Measurements from ENCODE around the gene FASN.
"Not testable (repeated sequence)": the region's sequence is repeated elsewhere in the genome, so short reads cannot be mapped to it uniquely, and the experiment has no call there.

Gene FASN

DNA sequence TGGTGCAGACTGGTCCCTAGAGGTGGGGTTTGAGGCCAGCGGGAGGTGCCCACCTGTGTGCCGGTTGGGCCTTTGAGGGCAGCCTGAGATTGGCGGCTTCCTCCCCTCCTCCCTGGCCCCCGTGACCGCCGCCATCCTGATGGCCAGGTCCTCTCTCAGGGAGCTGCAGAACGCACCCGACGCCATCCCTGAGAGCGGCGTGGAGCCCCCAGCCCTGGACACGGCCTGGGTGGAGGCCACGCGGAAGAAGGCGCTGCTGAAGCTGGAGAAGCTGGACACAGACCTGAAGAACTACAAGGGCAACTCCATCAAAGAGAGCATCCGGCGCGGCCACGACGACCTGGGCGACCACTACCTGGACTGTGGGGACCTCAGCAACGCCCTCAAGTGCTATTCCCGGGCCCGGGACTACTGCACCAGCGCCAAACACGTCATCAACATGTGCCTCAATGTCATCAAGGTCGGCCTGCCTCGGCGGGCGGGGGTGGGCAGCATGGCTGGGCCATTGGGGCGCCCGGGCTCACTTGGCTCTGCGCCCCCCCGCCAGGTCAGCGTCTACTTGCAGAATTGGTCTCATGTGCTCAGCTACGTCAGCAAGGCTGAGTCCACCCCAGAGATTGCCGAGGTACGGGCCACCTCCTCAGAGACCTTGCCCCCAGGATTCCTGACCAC lies 43.5 kb downstream of the FASN start:
- no peak for DNase-seq

DNA sequence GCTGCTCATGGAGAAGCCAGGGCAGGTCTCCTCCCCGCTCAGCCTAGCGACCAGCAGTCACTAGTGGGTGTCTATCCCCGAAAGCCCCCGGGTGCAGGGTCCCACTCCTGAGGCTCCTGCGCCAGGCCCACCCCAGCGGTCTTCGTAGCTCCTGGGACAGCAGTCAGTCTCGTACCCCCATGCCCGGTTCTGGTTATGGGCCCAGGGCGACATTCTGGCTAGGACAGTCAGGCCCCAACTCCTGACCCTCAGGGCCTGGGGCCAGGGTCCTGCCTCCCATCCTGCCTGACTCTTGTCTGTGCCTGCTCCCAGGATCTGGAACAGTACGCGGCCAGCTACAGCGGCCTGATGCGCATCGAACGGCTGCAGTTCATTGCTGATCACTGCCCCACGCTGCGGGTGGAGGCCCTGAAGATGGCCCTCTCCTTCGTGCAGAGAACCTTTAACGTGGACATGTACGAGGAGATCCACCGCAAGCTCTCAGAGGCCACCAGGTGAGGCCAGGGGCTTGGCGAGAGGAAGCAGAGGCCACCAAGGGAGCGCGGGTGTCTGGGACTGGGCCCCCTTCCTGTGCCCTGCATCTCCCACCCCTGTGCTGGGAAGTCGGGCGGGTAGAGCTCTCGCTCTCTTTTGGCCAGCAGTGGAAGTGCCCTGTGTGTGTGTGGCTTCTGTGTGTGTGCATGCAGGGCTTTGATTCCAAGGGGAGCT lies 44.3 kb downstream of the FASN start:
- DNase-seq = no peak

DNA sequence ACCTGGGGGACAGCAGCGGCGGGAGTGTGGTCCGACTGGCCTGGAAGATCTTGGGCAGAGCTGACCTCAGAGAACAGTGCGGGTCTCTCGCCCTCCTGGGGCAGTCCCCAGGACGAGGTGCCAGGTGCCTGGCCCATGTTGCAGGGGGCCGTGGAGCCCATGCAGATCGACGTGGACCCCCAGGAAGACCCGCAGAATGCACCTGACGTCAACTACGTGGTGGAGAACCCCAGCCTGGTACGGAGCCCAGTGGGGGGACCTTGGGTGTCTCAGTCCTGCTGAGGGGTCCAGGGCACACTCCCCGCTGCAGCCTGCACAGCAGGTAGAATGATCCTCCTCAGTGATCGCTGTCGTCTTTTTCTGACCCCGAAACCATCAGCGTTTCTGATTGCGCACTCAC lies 44.9 kb downstream of the FASN start:
- DNase-seq = no peak

DNA sequence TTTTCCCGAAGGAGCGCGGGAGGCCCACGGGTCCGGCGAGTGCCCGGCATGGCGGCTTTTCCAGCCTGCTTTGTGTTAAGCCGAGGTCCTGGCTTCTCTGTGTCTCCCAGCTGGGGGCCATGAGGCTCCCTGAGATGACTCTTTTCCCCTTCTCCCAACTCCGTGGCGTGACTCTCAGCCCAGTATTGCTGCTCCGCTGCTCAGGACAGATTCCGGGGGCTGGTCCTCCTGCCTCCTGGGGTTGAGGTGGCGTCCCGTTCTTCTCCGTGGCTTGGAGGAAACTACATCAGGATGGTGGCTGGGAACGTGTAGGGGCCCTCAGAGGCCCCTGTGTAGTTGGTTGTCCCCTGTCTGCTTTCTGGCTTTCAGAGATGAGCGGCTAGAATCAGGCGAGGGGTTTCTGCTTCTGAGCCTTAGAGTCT lies 45.4 kb downstream of the FASN start:
- no peak for DNase-seq

DNA sequence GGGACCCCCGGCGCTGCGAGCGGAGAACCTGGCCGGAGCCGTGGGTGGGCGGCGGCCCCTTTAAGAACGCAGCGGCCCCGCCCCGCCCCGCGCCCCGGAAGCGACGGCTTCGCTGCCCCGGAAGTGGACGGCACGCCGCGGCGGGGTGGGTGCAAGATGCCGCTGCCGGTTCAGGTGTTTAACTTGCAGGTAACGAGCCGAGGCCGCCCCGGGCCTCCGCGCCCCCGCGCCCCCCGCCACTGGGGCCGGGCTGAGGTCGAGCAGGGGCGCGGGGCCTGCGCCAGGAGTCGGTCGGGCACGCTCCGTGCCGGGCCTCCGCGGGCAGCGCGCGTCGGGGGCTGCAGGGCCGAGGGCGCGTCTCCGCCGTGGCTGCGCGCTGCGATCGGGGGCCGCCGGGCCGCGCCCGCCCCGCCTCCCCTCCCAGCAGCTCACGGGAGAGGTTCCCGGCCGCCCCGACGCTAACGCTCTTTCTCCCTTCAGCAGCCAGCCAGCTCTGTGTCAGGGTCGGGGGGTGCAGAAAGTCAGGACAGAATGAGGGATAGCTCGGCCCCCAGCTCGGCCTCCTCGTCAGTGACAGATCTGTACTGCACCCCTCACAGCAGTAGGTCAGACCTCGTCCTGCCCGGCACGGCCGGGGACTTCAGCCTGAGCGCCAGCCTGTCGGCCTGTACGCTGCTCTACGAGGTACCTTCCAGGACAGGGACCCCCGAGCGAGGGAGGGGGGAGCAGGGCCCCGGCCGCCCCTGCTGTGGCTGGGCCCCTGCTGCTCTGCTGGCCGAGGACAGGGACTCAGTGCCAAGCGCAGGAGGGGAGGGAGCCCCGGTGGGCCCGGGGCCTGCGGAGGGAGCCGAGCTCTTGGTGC lies 46.0 kb downstream of the FASN start, which contains the start of the genes GPS1 and RFNG:
Gene GPS1, plus strand, starts transcription at position 123 of the 862 bp plus-strand sequence. Its CDS starts 34 bp downstream, at position 157.
Gene RFNG, minus strand, starts transcription at position 36 of the 862 bp plus-strand sequence. CDS start 45 bp downstream, outside the sequence.
- peak; percentile 89 to 90 for DNase-seq

DNA sequence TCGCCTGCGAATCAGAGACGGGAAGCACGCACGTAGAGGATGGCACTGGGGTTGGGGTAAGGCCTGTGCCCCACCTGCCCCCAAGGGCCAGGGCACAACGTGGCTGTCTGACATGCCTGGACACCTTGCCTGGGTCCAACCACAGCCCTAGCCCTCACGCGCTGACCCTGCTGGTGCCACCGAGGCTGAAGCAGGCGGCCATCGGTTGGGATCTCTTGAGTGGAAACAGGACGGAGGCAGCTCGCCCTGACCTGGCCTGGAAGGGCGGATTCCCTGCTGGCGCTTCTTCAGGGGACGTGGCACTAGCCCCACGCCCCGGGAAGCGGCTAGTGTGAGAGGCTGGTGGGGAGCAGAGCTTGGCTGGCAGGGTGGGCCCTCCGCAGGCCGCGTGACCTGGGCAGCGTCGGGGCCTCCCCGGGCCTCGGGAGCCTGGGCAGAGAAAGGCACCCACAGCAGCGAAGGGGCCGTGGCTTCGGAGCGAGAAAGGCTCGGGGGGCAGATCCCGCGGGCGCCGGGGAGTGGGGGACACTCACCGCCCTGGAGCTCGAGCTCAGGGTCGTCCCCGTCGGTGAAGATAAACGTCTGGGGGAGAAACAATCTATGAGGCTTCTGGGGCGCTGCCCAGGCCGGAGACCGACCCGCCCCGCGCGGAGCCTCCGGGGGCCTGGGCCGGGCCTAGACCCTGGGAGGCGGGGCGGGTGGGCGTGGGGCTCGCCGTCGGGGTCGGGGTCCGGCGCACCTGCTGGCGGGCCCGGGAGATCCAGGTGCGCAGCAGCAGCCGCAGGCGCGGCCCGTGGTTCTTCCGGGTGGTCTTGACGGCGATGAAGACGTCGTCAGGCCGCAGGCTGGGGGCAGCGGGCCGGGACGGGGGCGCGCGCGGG lies 47.0 kb downstream of the FASN start:
- DNase-seq = no peak

DNA sequence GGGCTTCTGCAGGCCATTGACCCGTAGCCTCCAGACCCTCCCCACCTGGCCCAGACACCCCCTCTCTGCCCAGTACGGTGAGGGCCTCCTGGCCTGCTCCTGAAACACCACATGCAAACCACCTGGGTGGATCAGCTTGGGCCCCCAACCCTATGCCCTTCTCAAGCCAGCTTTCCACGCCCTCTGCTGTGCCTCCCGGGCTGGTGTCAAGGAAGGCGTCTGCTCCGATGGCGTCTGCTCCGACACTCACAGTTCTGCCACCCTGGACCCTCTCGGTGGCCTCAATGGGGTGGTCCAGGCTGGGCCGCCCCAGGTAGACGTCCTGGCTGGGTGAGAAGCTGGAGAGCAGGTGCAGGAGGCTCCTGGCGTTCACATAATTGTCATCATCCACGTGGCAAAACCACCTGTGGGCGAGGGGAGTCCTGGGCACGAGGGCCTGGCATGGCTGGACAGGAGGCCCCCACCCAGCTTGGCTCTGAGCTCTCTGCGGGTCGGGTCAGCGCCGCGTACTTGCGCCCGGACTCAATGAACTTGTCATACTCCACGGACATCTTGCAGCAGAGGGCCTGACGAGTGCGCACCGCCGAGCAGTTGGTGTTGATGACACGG lies 47.8 kb downstream of the FASN start:
- DNase-seq = no peak

DNA sequence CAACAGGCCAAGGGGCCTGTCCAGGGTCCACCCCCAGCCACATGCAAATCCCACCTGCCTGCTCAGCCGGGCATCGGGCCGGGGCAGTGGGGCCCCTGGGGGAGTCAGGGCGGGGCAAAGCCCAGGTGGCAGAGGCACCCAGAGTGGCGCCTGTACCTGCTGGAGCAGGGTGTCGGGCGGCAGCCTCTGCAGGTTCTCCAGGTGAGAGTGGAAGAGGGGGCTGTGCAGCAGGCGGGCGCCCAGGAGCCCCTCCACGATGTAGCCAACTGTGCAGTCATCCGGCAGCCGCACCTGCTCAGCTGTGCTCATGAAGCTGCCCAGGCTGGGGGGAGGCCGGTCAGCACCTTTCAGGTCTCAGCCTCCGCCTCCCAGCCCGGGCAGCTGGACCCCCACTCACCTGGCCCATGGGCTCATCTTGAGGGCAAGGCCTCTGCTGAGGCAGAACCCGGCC lies 48.5 kb downstream of the FASN start:
- no peak for DNase-seq

DNA sequence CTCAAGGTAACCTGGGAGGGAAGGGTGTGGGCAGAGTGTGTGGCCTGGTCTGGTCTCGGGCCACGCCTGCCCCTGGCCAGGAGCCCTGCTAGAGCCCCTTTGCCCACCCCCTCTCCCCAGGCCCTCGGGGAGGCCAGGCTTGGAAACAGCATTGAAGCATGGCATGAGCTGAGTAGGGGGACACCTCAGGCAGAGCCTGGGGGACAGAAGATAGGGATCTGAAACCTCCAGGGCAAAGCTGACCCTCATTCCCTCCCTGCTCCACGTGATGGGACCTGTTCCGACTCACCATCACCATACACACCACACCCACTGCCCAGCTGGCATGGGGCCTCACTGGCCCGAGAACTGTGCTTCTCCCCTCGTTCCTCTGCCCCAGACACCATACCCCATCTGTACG lies 48.9 kb downstream of the FASN start:
- DNase-seq = no peak

DNA sequence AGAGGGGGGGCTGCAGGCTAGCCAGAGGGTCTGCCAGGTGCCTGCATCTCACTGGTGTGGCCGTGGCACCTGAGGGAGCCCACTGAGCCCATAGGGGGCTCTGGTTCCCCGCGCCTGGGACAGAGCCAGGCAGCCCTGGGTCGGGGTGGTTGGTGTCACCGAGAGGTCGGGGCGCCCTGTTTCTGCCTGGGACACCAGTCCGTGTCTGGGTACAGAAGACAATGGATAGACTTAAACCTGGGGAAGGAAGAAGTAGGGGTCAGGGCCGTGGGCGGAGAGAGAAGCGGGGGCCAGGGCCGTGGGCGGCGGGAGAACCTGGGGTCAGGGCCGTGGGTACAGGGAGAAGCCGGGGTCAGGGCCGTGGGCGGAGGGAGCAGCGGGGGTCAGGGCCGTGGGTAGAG lies 49.5 kb downstream of the FASN start:
- DNase-seq = no peak

DNA sequence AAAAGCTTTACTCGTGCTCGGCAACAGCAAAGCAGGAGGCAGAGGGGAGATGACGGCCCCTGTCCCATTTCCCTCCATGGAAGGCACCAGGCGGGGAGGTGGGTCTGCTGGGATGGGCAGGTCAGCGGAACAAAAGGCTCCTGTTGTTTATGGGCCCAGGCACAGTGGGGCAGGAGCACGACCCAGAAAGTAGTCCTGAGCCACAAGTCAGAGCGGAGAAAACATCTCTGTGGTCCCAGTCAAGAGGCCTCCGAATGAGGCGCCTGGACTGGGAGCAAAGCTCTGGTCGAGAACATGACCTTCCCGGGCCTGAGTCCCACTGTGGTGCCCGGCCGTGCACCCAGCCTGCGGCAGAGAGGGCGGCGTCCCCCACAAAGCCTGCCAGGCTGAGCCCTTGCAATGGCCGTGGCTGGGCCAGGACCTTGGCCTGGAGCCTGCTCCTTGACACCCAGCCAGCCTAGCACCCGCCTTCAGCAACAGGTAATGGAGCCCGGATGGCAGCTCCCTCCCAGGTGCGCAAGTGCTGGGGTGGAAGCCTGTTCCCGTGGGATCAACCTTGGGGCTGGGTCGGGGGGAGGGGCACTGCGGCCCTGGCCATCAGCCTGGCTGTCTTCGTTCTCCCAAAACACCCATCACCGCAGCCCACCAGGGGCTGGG lies 50.0 kb downstream of the FASN start:
- no peak for DNase-seq

DNA sequence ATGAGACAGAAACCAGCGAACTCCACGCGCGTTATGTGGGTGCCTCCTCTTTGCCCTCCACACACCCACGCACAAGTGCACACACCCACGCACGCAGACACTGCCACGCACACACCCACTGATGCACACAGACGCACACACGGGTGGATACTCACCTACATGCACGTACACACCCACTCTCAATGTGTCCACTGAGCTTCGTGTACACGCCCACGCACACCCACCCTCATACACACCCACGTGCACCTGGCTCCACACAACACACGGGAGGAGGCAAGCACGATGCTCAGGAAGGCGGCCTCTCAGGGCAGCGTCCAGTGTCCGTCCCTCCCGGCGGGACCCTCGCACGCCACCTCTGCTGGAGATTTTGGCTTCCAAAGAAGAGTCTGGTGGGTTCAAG lies 50.7 kb downstream of the FASN start:
- no peak for DNase-seq

DNA sequence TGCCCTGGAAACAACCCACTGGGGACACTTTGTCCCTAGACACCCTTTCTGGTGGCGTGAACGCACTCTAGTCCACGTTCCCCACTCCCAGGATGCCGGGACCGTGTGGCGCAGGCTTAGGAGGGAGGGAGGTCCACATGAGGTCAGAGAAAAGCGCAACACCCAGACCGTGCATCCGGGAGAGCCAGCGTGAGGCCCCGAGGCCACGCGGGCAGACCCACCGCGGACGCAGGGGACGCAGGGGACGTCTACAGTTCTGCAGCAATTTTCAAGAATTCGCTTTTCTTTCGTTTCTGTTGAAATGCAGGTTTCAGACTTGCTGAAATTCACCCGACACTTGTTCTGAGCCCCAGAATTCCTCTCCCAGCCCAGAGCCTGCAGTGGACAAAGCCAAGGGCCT lies 51.1 kb downstream of the FASN start:
- DNase-seq = no peak

DNA sequence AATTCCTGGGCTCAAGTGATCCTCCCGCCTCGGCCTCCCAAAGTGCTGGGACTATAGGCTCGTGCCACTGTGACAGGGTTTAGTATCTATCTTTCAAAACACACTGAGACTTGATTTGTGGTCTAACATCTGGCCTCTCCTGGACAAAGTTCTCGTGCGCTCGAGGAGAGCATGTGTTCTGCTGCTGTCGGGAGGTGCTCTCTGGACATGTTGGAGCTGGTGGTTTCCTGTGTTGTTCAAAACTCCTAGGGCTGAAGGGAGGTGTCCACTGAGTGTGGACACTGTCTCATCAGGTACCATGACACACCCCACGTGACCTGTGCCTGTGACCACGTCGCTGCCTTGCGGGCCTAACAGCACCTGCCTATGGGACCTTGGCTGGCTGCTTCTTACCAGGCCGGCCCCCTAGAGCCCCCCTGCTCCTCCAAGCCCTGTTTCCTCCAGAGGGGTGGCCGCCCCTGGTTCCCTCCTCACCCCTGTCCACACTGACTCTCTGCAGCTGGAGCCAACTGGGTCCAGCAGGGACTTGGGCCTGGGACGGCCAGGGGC lies 52.0 kb downstream of the FASN start:
- DNase-seq = no peak

DNA sequence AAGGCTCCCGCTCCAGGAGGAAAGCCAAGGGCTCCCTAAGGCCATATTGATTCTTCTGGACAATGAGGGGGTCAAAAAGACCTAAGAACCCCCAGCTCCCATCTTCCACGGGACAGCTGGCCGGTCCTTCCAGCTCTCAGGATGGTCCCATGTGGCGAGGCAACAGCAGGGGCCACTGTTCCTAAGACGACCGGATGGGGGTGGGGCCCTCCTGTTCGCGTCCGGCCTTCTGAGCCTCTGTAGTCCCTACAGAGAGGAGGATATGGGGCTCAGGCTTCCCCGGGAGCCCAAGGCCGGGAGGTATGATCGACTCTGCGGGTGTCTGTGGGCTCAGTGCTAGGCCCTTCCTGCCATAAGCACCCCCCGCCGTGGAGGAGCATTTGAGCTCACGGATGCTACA lies 54.5 kb downstream of the FASN start:
- DNase-seq = no peak

DNA sequence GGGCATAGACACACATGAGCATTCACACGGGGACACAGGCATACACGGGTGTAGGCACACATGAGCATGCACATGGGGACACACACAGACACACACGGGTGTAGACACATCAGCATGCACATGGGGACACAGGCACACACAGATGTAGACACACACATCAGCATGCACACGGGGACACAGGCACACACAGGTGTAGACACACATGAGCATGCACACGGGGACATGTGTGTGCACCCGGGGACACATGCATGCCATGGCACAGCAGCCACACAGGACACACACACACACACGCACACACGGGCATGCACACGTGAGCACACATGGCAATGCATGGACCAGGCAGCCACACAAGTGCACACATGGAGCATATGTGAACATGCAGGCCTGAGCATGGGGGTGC lies 55.4 kb downstream of the FASN start:
- no peak for DNase-seq

DNA sequence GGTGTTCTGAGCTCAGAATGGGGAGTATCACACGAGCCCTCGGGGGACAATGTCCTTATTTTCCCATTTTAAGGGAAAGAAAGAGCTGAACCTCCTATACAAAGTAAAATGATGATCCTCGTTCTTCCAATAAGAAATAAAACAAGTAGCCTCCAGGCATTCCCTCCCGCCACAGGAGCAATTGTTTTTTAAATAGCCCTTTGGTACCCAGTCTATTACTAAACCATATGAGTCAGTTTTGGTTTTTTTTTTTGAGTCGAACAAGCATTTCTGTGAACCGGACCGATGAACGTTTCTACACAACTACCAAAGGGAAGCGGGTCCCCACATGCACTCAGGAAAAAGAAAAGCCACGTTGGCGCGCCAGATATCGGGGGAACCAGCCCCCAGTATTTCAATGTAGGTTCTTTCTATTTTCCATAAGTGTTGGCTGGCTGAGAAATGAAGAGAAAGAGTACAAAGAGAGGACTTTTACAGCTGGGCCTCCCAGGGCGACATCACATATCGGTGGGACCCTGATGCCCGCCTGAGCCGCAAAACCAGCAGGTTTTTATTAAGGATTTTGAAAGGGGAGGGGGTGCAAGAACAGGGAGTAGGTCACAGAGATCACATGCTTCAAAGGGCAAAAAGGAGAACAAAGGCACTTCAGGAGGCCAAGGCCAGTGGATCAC lies 56.8 kb downstream of the FASN start:
- DNase-seq = no peak

DNA sequence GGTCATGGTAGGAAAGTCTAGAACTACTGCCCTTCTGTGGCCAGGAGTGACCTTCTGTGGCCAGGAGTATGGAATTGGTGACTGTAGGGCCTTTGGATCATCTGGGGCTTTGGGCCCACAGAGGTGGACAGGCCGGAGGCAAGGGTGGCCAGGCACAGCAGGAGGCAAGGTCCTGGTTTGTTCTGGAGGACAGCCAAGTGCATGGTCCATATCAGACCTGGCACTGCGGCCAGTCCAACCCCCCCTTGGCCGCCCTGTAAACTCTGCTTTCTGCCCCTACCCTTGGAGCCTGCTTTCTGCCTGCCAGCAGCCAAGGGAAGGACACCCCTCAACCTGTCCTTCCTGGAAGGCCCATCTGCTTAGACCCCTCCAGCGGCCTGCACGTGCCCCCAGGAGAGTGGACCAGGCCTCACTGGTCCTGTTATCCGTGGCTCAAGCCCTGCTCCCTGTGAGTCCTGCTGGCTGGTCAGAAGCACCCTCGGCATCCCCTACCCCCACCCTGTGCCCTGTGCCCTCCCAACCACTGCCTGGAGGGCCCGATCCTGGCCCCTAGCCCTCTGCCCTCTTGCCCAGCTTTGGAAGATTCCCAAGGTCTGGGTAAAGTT lies 58.2 kb downstream of the FASN start:
- DNase-seq = no peak

DNA sequence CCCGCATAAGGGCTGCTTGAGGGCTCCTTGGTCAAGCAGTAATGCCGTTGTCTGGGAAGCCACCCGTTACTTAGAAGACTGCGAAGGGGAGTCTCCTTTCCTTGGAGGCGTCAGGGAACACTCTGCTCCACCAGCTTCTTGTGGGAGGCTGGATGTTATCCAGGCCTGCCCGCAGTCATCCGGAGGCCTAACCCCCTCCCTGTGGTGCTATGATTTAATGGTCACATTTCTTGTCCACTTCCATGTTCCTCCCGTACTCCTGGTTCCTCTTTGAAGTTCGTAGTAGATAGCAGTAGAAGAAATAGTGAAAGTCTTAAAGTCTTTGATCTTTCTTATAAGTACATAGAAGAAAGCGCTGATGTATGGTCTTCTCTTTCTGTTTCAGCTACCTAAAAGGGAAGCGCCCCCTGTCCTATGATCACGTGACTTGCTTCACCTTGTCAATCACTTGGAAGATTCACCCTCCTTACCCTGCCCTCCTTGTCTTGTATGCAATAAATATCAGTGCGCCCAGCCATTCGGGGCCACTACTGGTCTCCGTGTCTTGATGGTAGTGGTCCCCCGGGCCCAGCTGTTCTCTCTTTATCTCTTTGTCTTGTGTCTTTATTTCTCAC lies 59.1 kb downstream of the FASN start:
- not testable (repeated sequence) for DNase-seq

DNA sequence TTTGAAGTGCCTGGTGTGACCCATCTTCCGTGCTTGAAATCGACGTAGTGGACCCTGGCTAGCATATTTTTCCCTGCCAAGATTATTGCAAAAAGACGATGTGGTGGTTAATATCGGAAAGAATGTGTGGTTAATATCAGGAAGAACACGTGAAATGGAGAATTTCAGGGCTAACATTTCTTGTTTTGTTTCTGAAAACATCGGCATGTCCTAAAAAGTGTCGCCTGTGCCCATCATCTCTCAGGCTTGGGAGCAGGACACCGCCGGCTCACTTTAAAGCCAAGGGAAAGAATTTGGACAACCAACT lies 60.2 kb downstream of the FASN start:
- DNase-seq = no peak

Measured in activated T-cell treated with anti-CD3 and anti-CD28 coated beads, Interleukin-2, amount 50 U/mL, for 48 hours (primary cell).